ENCODE results near the gene PFDN6. TPM values are rescaled to one million over a fixed set of nuclear protein-coding genes. Genes with fewer than 3 reads are reported as not detected.
A peak's percentile ranks its signal among the peaks of the same experiment; 100 is the strongest.

The PFDN6 gene
- total RNA-seq, 3 donors from 2014 or later, result 23.3 to 28.6 (median 26.9) TPM

GRCh38 chr6:33276581-33276863 lies 12.9 kb upstream of the PFDN6 start:
- intact Hi-C loops (cut with DNase I; ENCODE audit: low total_unique reads), result no loop called here
- DNase-seq (ENCODE audit: low spot score in 2 of 2), result no peak
- H3K9me3 ChIP-seq, result no peaks in the 10 kb centered on the region
- H3K27me3 ChIP-seq, result no peaks in the 10 kb centered on the region
- TF ChIP-seq POLR2AphosphoS5 (IDR thresholded peaks at IDR 0.05) (no peak), POLR2A (IDR thresholded peaks at IDR 0.05) (no peak), CTCF (IDR thresholded peaks at IDR 0.05) (no peak)
- H3K4me1 ChIP-seq, result peaks cover 0 to 39% of the 10 kb centered on the region in 2 donors
- H3K27ac ChIP-seq, result peak overlapping the region; percentile 85 to 86
- H3K36me3 ChIP-seq, result no peaks in the 10 kb centered on the region
- H3K4me3 ChIP-seq, result peak overlapping the region; percentile 58 to 78 (median 71)

- peak; percentile 60 to 78 for DNase-seq (ENCODE audit: low spot score in 2 of 2)
- Histone ChIP-seq H3K4me1 (peaks cover 0 to 39% of the 10 kb centered on the region in 2 donors), H3K36me3 (no peaks in the 10 kb centered on the region), H3K4me3 (peak within 1 kb of the TSS; percentile 58 to 78 (median 71)), H3K9me3 (no peaks in the 10 kb centered on the region), H3K27me3 (no peaks in the 10 kb centered on the region), H3K27ac (peak within 1 kb of the TSS; percentile 85 to 86)
- intact Hi-C loops (cut with DNase I; ENCODE audit: low total_unique reads), result no loop called here
- TF ChIP-seq POLR2AphosphoS5 (IDR thresholded peaks at IDR 0.05), result peak; percentile 31 to 39 (median 35)
- peak; percentile 36 to 54 (median 38) for TF ChIP-seq CTCF (IDR thresholded peaks at IDR 0.05)
- TF ChIP-seq POLR2A (IDR thresholded peaks at IDR 0.05), result no peak
Observed at GRCh38 chr6:33276864-33277662, 12.3 kb upstream of the PFDN6 start, which contains the start of gene B3GALT4. B3GALT4 (plus strand) TSS chr6:33277123; CDS start chr6:33277420, 297 bp downstream.

- Histone ChIP-seq H3K4me1 (peaks cover 0 to 35% of the 10 kb centered on the region in 2 donors), H3K4me3 (peak overlapping the region; percentile 58 to 78 (median 71)), H3K36me3 (no peaks in the 10 kb centered on the region), H3K9me3 (no peaks in the 10 kb centered on the region), H3K27me3 (no peaks in the 10 kb centered on the region), H3K27ac (peak overlapping the region; percentile 85 to 86)
- intact Hi-C loops (cut with DNase I; ENCODE audit: low total_unique reads), result no loop called here
- TF ChIP-seq POLR2A (IDR thresholded peaks at IDR 0.05) (no peak), POLR2AphosphoS5 (IDR thresholded peaks at IDR 0.05) (no peak), CTCF (IDR thresholded peaks at IDR 0.05) (no peak)
- no peak for DNase-seq (ENCODE audit: low spot score in 2 of 2)
Observed at GRCh38 chr6:33277663-33278391, 11.6 kb upstream of the PFDN6 start.

GRCh38 chr6:33278392-33278741 lies 11.0 kb upstream of the PFDN6 start:
- Histone ChIP-seq H3K9me3 (no peaks in the 10 kb centered on the region), H3K4me3 (no peak overlapping the region), H3K27me3 (no peaks in the 10 kb centered on the region), H3K27ac (peak overlapping the region; percentile 85 to 86), H3K4me1 (peaks cover 0 to 29% of the 10 kb centered on the region in 2 donors), H3K36me3 (no peaks in the 10 kb centered on the region)
- intact Hi-C loops (cut with DNase I; ENCODE audit: low total_unique reads), result no loop called here
- no peak for DNase-seq (ENCODE audit: low spot score in 2 of 2)
- TF ChIP-seq POLR2A (IDR thresholded peaks at IDR 0.05), result no peak
- no peak for TF ChIP-seq POLR2AphosphoS5 (IDR thresholded peaks at IDR 0.05)
- TF ChIP-seq CTCF (IDR thresholded peaks at IDR 0.05), result no peak

- peaks cover 0 to 26% of the 10 kb centered on the region in 2 donors for H3K4me1 ChIP-seq
- no peak for DNase-seq (ENCODE audit: low spot score in 2 of 2)
- H3K36me3 ChIP-seq, result no peaks in the 10 kb centered on the region
- no peaks in the 10 kb centered on the region for H3K27me3 ChIP-seq
- TF ChIP-seq POLR2AphosphoS5 (IDR thresholded peaks at IDR 0.05) (no peak), POLR2A (IDR thresholded peaks at IDR 0.05) (no peak), CTCF (IDR thresholded peaks at IDR 0.05) (no peak)
- intact Hi-C loops (cut with DNase I; ENCODE audit: low total_unique reads), result no loop called here
- no peaks in the 10 kb centered on the region for H3K9me3 ChIP-seq
- H3K4me3 ChIP-seq, result no peak overlapping the region
- H3K27ac ChIP-seq, result no peak overlapping the region
Observed at GRCh38 chr6:33278810-33279209, 10.6 kb upstream of the PFDN6 start.
